Activated CD4-positive, alpha-beta T cell treated with anti-CD3 and anti-CD28 coated beads, Interleukin-2, amount 50 U/mL, for 1 hour (primary cell): ENCODE measurements around the gene TTC31.

Source experiments
- DNase-seq: peaks from one replicate; pipeline ENCODE4 v3.0.0-alpha.2; 2020

TTC31 gene

DNA sequence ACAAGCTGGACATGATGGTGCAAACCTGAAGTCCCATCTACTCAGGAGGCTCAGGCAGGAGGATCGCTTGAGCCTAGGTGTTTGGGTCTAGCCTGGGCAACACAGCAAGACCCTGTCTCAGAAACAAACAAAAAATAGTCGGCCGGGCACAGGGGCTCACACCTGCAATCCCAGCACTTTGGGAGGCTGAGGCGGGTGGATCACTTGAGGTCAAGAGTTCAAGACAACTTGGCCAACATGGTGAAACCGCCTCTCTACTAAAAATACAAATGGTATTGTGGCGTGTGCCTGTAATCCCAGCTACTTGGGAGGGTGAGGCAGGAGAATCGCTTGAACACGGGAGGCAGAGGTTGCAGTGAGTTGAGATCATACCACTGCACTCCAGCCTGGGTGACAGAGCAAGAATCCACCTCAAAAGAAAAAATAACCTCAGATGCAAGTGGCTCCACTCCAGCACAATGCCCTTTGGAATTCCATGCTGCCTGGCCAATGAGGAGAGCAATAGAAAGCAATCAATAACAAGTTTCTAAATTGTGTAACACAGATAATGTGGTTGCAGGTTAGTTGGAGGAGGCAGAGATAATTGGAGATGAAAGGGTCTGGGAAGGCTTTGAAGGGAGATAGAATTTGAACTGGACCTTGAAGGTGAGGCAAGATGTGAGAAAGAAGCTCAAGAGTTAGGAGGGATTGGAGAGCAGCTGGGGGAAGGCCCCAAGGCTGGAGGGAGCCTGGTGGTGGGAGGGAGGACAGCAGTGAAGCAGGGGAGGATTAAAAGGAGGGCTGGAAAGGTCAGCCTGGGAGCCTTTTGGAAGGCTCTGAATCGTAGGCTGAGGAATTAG lies 6.0 kb downstream of the TTC31 start:
- DNase-seq = no peak

DNA sequence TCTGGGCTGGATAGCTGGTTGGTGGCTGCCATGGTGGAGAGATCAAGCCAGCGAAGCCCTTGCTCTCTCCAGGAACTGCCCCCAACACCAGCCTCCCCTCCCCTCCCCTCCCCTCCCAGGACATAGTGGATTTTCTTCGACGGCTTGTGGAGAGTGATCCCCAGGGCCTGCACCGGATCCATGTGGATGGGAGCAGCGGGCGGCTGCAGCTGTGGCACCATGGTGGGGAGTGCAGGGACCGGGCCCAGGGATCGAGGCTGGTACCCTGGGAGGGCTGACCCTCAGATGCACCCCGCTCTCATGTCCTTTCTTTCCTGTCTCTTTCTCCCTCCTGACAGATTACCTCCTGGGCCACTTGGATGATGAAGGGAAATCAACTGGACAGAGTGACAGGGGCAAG lies 7.0 kb downstream of the TTC31 start:
- no peak for DNase-seq

DNA sequence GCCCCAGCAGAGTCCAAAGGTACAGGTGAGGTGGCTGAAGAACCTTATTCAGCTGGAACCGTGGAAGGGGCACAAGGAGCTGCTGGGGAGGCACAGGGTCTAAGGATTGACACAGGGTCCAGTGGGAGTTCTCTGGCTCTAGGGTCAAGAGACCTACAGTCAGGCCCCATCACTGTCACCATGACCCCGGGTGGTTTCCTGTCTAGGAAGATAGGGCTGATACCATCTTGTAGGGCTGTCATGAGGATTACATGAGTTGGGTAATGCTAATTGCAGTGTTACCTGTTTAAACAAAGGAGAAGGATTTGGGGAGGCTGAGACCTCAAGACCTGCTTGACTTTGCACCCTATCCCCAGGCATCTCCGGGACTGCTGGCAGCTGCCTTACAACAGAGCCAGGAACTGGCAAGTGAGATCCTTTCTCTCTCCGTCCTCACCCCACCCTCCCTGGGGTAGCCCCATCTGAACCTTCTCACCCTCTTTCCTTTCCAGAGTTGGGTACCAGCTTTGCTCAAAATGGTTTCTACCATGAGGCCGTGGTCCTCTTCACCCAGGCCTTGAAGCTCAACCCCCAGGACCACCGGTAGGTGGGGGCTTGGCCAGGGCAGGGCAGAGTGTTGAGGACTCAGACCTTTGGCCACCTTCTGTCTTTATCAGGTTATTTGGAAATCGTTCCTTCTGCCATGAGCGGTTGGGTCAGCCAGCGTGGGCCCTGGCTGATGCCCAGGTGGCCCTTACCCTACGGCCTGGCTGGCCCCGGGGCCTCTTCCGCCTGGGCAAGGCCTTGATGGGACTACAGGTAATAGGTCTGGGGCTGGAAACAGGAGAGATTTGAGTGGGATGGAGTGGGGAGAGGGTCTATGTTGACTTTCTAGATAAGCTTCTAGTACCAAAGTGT lies 9.0 kb downstream of the TTC31 start:
- no peak for DNase-seq

DNA sequence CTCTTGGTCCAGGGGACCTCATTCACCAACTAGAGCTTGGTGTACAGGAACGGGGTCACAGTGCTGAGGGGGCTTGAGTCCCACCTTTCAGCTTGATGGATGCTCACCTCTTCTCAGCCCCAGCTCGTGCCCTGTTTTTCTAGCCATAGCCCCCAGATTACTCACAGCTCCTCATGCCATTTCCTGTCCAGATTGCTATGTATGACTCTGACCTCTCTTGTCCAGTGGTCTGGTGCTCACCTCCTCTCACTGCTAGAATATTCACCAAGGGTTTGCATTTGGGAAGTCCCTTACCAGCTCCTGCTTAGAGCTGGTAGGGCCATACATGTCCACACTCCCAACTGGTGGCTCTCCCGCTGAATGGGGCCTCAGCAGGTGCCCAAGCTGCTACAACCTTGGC lies 10.7 kb downstream of the TTC31 start:
- no peak for DNase-seq

DNA sequence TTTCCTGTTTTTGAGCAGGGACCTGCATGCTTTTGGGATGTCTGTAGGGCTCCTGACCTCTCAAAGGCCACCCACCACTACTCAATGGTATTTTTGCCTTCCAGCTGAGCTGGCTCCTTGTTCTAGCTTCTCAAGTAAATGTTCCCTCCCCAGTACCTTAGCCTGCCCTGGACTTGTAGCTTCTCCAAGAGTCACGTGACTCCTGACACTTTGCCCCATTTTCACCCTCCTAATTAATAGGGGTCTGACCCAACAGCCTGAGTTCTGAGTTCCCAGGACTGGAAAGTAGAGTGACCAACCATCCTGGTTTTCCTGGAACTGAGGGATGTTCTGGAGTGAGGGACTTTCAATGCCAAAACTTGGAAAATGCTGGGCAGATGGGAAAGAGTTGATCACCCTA lies 12.6 kb downstream of the TTC31 start:
- DNase-seq = no peak

DNA sequence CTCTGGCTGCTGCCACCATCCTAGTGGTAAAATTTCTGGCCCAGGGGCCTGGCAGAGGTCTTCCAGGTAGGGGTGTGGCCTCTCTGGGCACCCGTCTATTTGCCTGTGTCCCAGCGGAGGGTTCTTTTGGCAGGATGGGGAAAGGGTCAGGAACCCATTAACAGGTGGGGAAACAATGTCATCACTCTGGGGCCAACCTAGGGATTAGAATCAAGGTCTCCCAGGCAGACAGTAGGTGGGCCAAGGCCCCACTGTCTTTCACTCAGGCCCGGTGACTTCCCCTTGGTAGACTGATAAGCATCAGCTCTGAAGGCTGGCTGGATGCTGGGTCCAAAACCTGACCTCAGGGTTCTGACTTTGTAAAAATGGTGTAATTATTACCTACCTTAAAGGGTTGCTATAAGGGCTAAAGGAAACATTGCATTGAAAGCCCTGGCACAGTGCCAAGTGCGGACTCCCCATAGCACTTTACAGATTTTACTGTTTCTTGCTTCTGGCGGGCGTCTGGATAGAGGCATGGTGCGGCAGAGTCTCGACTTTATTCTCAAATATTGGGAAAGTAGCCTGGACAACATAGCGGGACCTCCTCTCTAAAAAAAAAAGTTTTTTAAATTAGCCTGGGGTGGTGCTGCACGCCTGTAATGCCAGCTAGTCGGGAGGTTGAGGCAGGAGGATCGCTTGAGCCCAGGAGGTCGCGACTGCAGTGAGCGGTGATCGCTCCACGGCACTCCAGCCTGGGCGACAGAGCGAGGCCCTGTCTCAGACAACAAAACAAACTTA lies 14.3 kb downstream of the TTC31 start:
- no peak for DNase-seq

DNA sequence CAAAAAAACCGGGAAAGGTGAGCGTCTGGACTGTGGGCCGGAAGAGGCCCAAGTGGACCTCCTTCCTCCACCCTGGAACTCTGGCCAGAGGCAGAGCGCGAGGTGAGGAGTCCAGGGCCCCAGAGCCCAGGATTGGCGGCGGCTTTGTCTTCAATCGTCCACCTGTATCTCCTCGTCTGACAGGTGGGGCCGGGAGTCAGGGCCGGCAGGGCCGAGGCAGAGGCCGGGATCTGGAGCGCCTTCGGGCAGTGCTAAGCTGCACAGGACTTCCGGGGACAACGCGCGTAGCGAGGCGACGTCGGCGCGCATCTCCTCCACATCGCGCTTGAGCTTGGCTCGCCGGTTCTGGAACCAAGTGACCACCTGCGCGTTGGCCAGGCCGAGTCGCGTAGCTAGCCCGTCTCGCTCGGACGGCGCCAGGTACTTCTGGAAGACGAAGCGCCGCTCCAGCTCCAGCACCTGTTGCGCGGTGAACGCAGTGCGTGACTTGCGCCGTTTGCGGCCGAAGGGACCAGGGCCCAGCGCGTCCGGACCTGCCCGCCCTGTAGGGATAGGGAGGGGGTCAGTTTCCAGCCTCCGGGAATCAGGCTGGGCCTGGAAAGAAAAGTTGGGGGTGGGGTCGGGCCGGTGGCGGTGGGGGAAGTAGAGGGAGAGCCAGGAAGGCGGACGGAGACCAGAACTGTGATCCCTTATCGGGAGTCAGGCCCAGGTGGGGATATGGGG lies 15.1 kb downstream of the TTC31 start:
- peak; percentile 27 for DNase-seq

DNA sequence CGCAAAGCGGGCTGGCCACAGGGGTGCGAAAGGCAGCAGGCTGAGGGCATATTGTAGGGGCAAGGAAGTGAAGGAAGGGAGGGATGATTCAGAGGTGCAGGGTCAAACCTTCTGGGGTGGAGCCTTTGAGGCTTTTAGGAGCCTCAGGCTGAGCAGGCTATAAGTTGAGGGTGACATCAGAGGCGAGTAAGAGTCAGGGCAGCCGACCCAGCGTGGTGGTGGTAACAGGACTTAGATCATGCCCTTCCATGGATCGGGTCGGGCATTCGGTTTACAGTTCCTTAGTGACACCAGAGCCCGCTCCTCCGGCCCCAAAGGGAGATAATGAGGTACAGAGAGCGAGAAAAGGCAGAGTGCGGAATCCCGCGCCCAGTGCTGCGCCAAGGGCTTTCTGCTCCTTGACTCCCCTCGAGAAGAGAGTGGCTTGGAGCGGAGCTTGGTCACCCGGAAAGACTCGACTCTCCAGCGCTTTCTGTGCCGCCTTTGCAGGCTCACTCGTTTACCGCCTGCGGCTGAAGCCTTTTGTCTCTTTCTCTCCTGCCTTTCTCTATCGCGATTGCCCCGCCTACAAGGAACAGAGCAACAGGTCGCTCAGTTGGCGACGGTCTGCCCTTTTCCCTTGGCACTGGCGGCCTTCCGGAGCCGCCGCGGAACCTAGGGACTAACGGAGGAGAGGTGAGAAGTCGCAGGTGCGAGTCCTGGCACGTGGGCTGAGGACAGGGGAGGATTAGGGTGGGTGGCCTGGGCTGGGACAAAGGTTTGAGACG lies 15.8 kb downstream of the TTC31 start:
- DNase-seq = no peak

DNA sequence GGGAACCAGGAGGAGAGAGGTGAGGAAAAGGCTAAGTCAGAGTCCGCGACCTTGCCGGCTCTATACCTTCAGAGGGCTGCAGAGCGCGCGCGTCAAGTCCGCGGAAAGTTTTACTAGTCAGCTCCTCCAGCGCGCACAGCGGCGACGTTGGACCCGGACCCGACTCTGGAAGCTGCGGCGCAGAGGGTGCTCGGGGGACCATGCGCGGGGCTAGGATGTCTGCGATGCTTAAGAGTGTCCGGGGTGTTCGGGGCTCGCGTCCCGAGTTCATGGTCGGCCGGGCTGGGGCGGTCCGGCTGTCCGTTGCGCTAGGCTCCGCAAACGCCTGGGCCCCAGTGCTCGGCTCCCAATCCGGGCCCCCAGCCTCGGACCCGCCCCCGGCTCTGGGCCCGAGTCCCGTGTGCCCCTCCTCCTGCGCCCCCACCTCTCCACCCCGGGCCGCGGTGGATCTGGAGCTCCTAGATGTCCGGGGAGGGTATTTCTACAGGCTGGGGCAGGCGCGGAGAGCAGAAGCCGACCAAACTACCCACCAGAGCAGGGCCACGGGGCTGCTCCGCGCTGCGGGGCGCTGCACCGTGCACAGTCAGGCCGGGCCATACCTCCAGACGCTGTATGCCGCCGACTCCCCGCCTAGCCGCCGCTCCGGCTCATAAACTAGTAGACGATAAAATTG lies 16.5 kb downstream of the TTC31 start, which contains the start of gene LBX2:
Gene LBX2 (minus strand): TSS at position 337 of the 673 bp plus-strand sequence. CDS start 66 bp downstream, at position 271.
- DNase-seq = peak; percentile 41

DNA sequence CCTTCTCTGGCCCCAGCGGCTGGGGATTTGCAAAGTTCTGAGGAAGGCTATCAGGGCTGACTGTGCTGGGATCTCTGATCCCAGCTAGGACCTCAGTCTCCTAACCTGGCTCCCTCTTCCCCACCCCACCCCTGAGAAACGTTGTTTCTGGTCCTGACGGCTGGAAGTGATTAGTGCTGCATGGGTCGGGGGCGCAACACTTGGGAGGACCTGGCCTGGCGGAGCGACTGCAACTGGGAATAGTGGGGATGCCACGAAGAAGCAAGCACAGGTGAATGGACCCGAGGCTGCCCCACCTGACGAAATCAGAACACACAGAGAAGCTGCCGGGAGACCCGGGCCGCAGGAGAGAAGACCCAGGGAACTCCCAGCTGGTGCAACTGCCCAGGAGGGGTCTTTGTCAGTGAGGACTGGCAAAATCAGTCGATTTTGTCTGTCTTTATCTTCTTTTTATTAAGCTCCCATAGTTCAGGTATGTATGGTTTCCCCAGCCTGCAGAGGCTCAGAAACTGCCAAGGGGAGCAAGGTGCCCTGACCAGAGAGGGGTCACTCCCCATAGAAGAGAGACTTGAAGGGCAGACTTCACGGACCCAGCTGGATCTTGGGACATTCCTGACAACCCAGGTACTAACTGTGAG lies 17.2 kb downstream of the TTC31 start:
- DNase-seq = no peak

DNA sequence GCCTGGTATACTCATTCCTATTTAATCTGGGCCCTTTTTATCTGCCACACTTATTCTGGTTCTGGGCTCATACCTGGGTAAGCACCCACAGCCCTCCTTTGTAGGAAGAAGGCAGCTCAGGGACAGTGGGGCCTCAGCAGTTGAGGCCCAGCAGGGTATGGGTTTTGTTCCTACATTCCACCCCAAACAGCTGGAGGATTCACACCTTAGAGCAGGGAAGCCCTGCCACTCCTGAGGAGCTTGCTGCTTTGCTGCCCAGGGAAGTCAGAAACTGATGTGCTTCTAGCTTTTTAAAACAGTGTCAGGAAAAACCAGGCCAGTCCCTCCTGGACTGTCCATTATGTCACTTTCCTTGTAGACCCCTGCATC lies 17.7 kb downstream of the TTC31 start:
- DNase-seq = no peak

DNA sequence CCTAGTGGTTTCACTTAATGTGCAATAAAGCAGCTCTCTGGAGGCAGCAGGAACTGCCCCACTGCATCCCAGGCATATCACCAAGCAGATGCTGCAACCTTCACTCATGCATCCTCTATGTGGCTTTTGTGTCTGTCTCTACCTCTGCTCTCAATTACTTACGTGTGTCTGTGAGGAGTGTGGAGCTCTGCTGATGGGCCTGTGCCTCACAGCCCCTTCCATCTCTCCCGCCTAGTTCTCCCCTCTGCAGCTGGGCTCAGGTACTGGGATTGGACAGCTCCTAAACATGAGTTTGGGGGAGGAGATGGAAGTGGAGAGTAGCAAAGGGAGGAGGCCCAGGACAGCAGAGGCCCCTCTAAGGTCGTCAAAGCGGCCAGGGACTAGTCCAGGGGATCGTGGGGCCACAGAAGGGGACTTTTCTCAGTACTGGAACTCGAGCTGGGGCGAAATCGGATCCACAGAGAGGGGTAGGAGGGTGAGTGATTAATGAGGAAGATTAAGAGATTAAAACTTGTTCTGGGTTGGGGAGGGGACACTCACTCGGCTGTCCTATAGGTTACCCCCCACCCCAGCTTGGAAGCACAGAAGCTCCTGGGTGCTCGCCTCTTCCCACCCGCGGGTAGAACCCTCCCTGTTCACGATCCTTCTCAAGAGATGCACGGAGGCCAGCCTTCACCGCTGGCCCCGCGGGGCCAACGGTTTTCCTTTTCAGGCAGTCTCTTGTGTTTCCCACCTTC lies 18.6 kb downstream of the TTC31 start:
- no peak for DNase-seq

DNA sequence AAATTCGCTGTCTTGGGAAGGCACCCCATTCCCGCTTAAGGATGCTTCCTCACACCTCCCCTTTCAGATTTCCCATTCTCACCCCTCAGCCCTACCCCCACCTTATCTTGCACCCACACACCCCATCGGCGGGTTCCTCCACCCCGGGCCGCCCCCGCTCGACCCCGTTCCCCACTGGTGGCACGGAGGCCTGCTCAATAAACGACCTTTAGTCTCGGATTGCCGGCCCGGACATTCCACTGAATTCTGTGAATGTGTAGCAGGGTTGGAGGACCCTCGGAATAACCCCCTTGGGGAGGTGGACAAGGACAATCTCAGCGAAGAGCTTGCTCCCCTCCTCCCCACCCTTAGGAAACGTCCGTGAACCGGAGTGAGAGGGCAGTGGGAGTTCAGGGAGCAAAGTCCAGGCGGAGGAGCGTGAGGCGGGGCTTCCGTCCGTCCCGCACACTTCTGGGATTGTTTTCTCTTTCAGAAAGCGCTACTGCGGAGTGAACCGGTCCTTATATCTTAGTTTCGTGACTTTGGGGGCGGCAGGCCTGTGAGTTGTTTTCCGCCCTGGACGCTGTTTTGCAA lies 19.4 kb downstream of the TTC31 start:
- DNase-seq = no peak

DNA sequence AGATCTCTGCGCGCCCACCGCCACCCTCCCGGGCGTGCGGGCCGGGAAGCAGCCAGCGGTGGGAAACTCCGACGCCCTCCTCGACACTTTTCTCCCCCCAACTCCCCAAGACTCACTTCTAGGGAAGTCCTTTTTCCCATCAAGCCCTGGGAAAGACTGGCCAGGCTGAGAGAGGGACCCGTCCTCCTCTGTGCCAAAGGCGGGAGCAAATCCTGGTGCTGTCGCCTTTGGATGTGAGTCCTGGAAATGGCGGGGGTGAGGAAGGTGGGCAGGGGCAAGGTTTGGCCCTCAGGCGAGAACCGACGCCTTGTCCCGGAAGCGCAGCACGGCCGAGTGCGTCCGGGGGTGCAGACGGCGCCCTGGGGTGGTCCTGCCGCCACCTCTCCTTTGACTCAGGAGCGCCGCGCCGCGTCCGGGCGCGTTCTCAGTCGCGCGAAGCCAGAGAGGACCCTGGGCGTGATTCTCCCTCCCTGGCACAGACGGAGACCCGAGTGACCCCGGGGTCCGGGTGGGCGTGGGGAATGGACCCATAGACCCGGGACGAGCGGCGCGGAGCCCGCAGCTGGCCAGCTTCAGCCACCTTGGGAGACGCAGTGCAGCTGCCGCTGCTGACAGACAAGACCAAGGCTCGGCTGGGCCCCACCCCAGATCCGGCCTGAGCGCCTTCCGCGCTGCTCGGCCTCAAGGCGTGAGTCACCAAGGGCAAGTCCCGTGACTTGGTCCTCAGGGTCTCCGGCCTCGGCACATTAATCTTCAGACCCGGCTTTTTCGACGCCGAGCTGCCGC lies 20.0 kb downstream of the TTC31 start:
- DNase-seq = peak; percentile 23

DNA sequence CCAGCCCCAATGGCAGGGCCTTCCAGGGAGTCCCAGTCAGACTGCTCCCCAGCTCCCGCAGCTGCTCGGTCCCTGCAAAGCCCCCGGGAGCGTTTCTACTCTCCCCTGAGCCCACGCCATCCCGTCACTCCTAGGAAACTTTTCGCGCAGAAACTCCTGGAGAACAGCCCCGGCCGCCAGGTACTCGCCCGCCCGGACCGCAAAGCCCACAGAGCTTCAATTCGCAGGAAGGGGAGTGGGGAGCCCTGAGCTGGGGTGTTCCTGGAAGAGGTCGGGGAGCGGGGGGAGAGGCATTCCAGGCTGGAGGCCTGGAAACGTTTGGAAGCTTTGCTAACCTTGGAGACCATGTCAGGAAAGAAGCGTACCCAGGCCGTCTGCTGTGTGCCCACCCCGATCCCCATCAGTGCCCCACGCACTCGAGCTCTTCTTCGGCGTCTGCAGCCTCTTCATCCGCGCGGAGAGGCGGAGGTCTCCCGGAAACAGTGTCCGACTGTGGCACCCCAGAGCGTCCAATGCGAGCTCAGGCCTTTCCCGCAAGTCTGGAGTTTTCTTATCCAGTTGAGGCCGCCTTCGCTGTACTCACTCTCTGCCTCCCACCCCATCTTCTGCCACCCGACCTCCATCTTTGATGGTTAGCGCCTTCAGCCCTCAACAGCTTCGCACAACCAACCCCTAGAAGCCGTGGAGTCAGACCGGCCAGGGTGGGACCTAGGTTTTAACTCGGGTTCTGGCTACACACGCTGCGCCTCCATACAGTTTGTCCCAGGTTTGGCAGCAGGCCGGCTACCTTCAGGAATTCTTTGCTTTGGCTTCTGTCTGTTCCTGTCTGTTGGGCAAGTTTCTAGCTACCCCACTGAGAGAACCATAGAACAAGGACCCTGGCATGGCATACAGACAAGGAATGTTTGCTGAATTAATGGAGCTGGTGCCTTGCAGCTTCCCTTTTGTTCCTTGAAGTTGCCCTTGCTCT lies 20.9 kb downstream of the TTC31 start:
- no peak for DNase-seq

DNA sequence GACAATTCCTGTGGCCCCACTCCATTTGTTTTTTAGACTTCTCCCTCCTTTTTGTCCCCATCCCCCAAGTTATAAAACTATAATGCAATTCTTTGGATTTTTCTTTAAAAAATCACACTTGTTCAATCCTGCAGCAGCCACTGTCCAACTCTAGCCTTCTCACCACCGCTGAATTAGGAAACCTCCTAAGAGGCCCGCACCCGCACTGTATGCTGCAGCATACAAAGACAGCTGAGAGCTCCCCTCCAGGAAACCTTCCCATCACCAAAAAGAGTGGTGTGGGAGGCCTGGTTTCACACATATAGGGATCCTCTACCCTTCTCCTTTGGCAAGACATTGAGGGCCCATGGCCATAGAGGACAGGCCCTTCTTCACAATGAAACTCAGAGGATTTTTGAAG lies 21.7 kb downstream of the TTC31 start:
- no peak for DNase-seq
